ENCODE results near the gene ARHGAP9. TPM values are rescaled to one million over a fixed set of nuclear protein-coding genes. Genes with fewer than 3 reads are reported as not detected.

ARHGAP9 gene
- total and polyA plus RNA-seq, 8 donors, result 0.39 to 11.7 (median 4.9) TPM

GRCh38 chr12:57491393-57492280 is 12.0 kb upstream of the ARHGAP9 start:
- H3K36me3 ChIP-seq, result peaks cover 0 to 21% (median 13%) of the 10 kb centered on the region in 3 donors
- no peaks in the 10 kb centered on the region for H3K9me3 ChIP-seq
- intact Hi-C loops (cut with DNase I), result no loop called here
- TF ChIP-seq CTCF (IDR thresholded peaks at IDR 0.05), result no peak
- H3K27ac ChIP-seq, result no peak overlapping the region
- peaks cover 0 to 10% (median 0%) of the 10 kb centered on the region in 3 donors for H3K4me1 ChIP-seq
- ATAC-seq, result no peak
- FAIRE-seq, result no peak
- peak in 1 of 6 donors; percentile 18 for DNase-seq
- 82 to 84% methylated on average over 15 of the region's 15 CpGs for WGBS, 2 donors
- no peak overlapping the region for H3K4me3 ChIP-seq
- H3K27me3 ChIP-seq, result no peaks in the 10 kb centered on the region

DNA sequence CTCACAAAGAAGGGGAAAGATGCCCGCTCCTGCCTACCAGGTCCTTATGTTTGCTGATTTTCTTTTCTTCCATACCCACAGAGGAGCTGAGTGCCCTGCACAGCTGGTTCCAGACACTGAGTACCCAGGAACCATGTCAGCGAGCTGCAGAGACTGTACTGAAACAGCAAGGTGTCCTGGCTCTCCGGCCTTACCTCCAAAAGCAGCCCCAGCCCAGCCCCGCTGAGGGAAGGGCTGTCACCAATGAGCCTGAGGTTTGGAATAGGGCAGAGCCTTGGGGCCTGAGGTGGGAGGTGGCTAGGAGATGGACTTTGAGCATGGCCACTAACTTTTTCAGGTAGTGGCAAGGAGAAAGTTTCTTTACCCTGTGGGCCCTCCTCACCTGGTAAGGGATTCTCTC is 10.5 kb upstream of the ARHGAP9 start:
- Histone ChIP-seq H3K4me1 (peaks cover 0 to 10% (median 0%) of the 10 kb centered on the region in 3 donors), H3K27me3 (no peaks in the 10 kb centered on the region), H3K4me3 (no peak overlapping the region), H3K27ac (no peak overlapping the region), H3K36me3 (peaks cover 0 to 21% (median 13%) of the 10 kb centered on the region in 3 donors), H3K9me3 (no peaks in the 10 kb centered on the region)
- no peak for TF ChIP-seq CTCF (IDR thresholded peaks at IDR 0.05)
- ATAC-seq, result no peak
- 91 to 95% methylated on average over 4 of the region's 4 CpGs for WGBS, 2 donors
- no peak for DNase-seq
- no peak for FAIRE-seq
- intact Hi-C loops (cut with DNase I), result no loop called here

- peaks cover 0 to 10% (median 0%) of the 10 kb centered on the region in 3 donors for H3K4me1 ChIP-seq
- H3K4me3 ChIP-seq, result peak overlapping the region in 3 of 4 donors; percentile 53 to 93 (median 84)
- peaks cover 0 to 21% (median 13%) of the 10 kb centered on the region in 3 donors for H3K36me3 ChIP-seq
- TF ChIP-seq CTCF (IDR thresholded peaks at IDR 0.05), result no peak
- H3K9me3 ChIP-seq, result no peaks in the 10 kb centered on the region
- DNase-seq (no peak), ATAC-seq (no peak), FAIRE-seq (no peak)
- WGBS, 2 donors, result 60 to 74% methylated on average over 5 of the region's 5 CpGs
- H3K27me3 ChIP-seq, result no peaks in the 10 kb centered on the region
- intact Hi-C loops (cut with DNase I), result no loop called here
- no peak overlapping the region for H3K27ac ChIP-seq
Observed at GRCh38 chr12:57489157-57489641, 9.5 kb upstream of the ARHGAP9 start.

DNA sequence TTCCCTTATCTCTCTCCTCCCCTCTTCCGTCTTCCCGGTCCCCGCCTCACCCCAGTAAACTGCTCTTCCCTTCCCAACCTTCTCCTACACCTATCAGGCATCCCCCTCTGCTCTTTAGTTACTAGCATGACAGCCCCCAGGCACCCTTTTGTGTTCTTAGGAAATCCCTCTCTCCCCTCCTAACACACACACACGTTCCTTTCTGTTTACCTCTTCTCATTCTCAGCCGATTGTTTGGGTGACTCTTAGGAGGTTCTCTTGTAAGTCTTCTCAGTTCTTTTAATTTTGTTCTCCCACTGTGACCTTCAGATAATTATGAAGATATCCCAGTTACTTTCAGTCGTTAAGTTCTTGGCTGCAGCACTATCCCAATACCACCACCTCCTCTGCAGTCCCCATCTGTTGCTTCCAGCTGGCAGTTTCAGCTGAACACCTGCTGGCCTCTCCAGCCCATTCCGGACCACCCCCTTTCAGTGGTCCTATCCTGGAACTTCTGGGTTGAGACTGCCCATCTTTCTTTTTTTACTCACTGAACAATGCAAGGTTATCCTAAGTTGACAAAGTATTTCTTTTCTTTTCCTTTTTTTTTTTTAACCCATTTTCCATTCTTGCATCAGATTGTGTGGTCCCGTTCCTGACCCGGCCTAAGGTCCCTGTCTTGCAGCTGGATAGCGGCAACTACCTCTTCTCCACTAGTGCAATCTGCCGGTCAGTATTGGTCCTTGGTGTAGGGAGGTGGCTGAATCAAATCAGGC is 8.9 kb upstream of the ARHGAP9 start:
- peak in 2 of 4 donors; percentile 14 to 17 for ATAC-seq
- no peaks in the 10 kb centered on the region for H3K9me3 ChIP-seq
- peak overlapping the region in 2 of 4 donors; percentile 6 to 50 for H3K27ac ChIP-seq
- TF ChIP-seq CTCF (IDR thresholded peaks at IDR 0.05), result no peak
- H3K36me3 ChIP-seq, result peaks cover 0 to 21% (median 13%) of the 10 kb centered on the region in 3 donors
- H3K27me3 ChIP-seq, result no peaks in the 10 kb centered on the region
- H3K4me3 ChIP-seq, result peak overlapping the region; percentile 53 to 93 (median 82)
- peak in 1 of 6 donors; percentile 38 for DNase-seq
- intact Hi-C loops (cut with DNase I), result no loop called here
- peaks cover 0 to 10% (median 0%) of the 10 kb centered on the region in 3 donors for H3K4me1 ChIP-seq
- 13% methylated on average over 11 of the region's 11 CpGs for WGBS, 2 donors
- FAIRE-seq, result no peak
